HepG2 (cell line): Measurements from ENCODE around the gene ADRA2B.

Experiments used
- BCL3 ChIP-seq: sonication (generic); formaldehyde crosslinking; IDR thresholded peaks from 2 replicates; pipeline ENCODE4 v1.5.1; 2020; ENCODE audit warnings: mild to moderate bottlenecking, missing genetic modification reagents, moderate library complexity
- BRCA1 ChIP-seq: sonication (generic); formaldehyde crosslinking; IDR thresholded peaks from 2 replicates; pipeline ENCODE4 v1.4.0; 2020; ENCODE audit warnings: missing genetic modification reagents
- CHCHD3 ChIP-seq: sonication (generic); formaldehyde crosslinking; IDR thresholded peaks from 2 replicates; pipeline ENCODE4 v1.8.0; 2022; ENCODE audit warnings: mild to moderate bottlenecking, missing genetic modification reagents, moderate library complexity
- RFX1 ChIP-seq: fragments of 450-650 bp; IDR thresholded peaks from 2 replicates; pipeline ENCODE4 v1.6.1; 2017
- THAP7 ChIP-seq: sonication (generic); formaldehyde crosslinking; IDR thresholded peaks from 2 replicates; pipeline ENCODE4 v1.8.1; 2023; ENCODE audit warnings: mild to moderate bottlenecking, missing genetic modification reagents
- USF2 ChIP-seq, 2 experiments: sonication (generic) in 1 of 2; formaldehyde crosslinking in 1 of 2; IDR thresholded peaks; 2 replicates each; pipeline versions ENCODE4 v1.5.1 to v1.6.1; 2011 to 2020; ENCODE audit warnings: borderline replicate concordance in 1 of 2, low read depth in 1 of 2, low read length in 1 of 2, mild to moderate bottlenecking in 1 of 2, missing genetic modification reagents in 1 of 2, moderate library complexity in 1 of 2
- ZNF24 ChIP-seq: fragments of 450-650 bp; IDR thresholded peaks from 2 replicates; pipeline ENCODE4 v1.6.1; 2017; ENCODE audit warnings: antibody characterized with exemption, mild to moderate bottlenecking

- TF ChIP-seq BCL3 (CRISPR knock-in tag) (no peak), BRCA1 (no peak), ZNF24 (no peak), THAP7 (CRISPR knock-in tag) (no peak), USF2 (IDR thresholded peaks at IDR 0.05; ENCODE audit: low read depth, low read length) (no peak), USF2 (CRISPR knock-in tag; IDR thresholded peaks at IDR 0.05; ENCODE audit: borderline replicate concordance) (no peak), CHCHD3 (CRISPR knock-in tag) (no peak), RFX1 (no peak)
Measured at GRCh38 chr2:96156011-96156820, 39.8 kb upstream of the ADRA2B start.
